Measurements from ENCODE around the gene MTX1.
A peak's percentile ranks its signal among the peaks of the same experiment; 100 is the strongest.
"Not testable (repeated sequence)": the region's sequence is repeated elsewhere in the genome, so short reads cannot be mapped to it uniquely, and the experiment has no call there.

The MTX1 gene

DNA sequence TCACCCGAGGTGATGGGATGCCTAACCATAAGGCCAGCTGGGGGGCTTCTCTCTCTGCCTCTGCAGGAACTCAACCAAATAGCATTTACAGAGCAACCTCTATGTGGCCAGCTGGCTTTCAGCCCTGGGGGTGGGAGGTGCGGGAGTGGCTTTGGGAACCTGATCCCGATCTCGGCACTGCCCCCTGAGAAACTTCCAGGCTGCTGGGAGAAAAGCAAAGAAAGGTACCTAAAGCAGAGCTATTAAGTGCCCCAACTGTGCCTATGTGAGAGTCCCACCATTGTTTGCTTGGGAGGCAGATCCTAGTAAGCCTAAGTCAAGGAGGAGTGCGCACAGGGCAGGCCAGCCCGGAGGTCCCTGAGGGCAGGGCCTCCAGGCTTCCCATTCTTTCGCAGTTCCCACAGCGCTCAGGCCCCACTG lies 42.4 kb upstream of the MTX1 start:
- TF ChIP-seq ZNF565 (CRISPR knock-in tag; conservative IDR thresholded peaks at IDR 0.05; ENCODE audit: low read depth) (no peak), ZC3H10 (CRISPR knock-in tag; IDR thresholded peaks at IDR 0.05) (no peak), CREB5 (CRISPR knock-in tag; IDR thresholded peaks at IDR 0.05; ENCODE audit: low read depth) (no peak), BACH2 (CRISPR knock-in tag; IDR thresholded peaks at IDR 0.05; ENCODE audit: borderline replicate concordance) (no peak), PPARA (CRISPR knock-in tag; IDR thresholded peaks at IDR 0.05; ENCODE audit: borderline replicate concordance) (no peak), TOX (CRISPR knock-in tag; IDR thresholded peaks at IDR 0.05; ENCODE audit: borderline replicate concordance) (no peak), ARNTL (CRISPR knock-in tag; IDR thresholded peaks at IDR 0.05; ENCODE audit: borderline replicate concordance, low read depth) (no peak), SNAI2 (CRISPR knock-in tag; IDR thresholded peaks at IDR 0.05) (no peak), OSR1 (CRISPR knock-in tag; IDR thresholded peaks at IDR 0.05) (no peak), PATZ1 (CRISPR knock-in tag; IDR thresholded peaks at IDR 0.05; ENCODE audit: borderline replicate concordance) (no peak)
- TF ChIP-seq, protein P1, sequence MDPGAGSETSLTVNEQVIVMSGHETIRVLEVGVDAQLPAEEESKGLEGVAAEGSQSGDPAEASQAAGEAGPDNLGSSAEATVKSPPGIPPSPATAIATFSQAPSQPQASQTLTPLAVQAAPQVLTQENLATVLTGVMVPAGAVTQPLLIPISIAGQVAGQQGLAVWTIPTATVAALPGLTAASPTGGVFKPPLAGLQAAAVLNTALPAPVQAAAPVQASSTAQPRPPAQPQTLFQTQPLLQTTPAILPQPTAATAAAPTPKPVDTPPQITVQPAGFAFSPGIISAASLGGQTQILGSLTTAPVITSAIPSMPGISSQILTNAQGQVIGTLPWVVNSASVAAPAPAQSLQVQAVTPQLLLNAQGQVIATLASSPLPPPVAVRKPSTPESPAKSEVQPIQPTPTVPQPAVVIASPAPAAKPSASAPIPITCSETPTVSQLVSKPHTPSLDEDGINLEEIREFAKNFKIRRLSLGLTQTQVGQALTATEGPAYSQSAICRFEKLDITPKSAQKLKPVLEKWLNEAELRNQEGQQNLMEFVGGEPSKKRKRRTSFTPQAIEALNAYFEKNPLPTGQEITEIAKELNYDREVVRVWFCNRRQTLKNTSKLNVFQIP (CRISPR knock-in tag; IDR thresholded peaks at IDR 0.05; ENCODE audit: borderline replicate concordance, low read depth): no peak
- no peak for ATAC-seq

DNA sequence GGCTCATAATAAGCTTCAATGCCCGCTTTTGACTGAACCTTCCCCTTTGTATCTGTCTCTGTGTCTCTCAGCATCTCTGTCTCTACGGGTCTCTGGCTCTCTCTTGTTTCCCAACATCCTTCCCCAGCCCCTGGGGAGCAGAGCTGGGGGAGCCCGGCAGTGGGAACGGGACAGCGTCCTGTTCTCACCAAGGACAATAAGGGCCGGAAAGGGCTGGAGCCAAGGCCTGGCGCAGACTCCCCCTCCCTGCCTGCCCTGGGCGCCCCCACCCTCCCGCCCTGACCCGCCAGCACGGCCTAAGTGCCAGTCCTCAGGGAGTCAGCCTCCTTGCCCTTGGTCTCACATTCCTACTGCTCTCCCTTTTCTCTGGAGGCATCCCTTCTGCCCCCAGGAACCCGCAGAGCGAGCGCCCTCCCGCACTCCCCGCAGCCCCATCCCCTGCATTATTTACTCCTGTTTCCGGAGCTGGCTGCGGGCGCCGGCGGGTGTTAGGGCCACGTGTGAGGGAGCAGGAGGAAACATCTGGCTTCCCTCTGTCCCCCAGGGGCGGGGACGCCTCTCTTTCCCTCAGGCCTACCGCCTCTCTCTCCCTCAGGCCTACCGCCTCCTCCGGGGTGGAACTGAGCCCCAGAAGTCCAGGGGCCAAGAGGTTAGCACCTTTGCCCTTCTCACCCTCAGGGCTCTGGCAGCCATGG lies 41.9 kb upstream of the MTX1 start:
- TF ChIP-seq TOX (CRISPR knock-in tag; IDR thresholded peaks at IDR 0.05; ENCODE audit: borderline replicate concordance) (no peak), BACH2 (CRISPR knock-in tag; IDR thresholded peaks at IDR 0.05; ENCODE audit: borderline replicate concordance) (no peak), ZNF565 (CRISPR knock-in tag; conservative IDR thresholded peaks at IDR 0.05; ENCODE audit: low read depth) (no peak), PPARA (CRISPR knock-in tag; IDR thresholded peaks at IDR 0.05; ENCODE audit: borderline replicate concordance) (no peak), OSR1 (CRISPR knock-in tag; IDR thresholded peaks at IDR 0.05) (no peak), ZNF8 (CRISPR knock-in tag; IDR thresholded peaks at IDR 0.05) (no peak), ESRRG (CRISPR knock-in tag; IDR thresholded peaks at IDR 0.05) (no peak)
- no peak for ATAC-seq

- TF ChIP-seq TSHZ2 (CRISPR knock-in tag; IDR thresholded peaks at IDR 0.05): 0 out of 2 replicates have a peak, but pooled peaks have one; percentile 33
- TF ChIP-seq TCF4 (CRISPR knock-in tag; IDR thresholded peaks at IDR 0.05; ENCODE audit: borderline replicate concordance): no peak
- ATAC-seq: peak; percentile 91
Measured at GRCh38 chr1:155167166-155168104, 41.1 kb upstream of the MTX1 start.

GRCh38 chr1:155168105-155168445 lies 40.4 kb upstream of the MTX1 start:
- not testable (repeated sequence) for ATAC-seq
